Measurements from ENCODE around the gene PMCH. TPM values are rescaled to one million over a fixed set of nuclear protein-coding genes. Genes with fewer than 3 reads are reported as not detected.
"Not testable (repeated sequence)": the region's sequence is repeated elsewhere in the genome, so short reads cannot be mapped to it uniquely, and the experiment has no call there.

Gene PMCH, protein sequence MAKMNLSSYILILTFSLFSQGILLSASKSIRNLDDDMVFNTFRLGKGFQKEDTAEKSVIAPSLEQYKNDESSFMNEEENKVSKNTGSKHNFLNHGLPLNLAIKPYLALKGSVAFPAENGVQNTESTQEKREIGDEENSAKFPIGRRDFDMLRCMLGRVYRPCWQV
- total RNA-seq = not detected
- not detected for polyA plus RNA-seq
- long read RNA-seq, donor 1 = 0 reads
- long read RNA-seq, donor 2 = 0 reads
- long read RNA-seq, donor 3 = 0 reads

DNA sequence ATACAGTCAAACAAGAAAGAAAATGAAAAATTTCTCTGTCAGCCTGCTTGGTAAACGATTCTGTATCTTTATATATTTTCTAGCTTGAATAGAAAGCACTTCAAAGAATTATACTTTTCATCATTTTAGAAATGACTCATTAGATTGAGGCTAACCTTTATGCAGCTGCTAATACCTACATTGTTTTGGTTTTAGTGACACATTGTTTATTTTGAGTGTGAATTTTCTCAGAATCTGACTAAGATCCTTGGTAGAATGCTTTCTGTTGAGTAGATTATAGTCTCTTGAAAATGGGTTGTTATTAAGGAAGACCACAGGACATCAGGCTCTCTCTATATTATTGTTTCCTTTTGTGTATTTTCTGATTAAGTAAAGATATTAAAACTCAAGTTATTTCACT, at the start of gene PMCH:
Gene PMCH, minus strand, starts transcription at position 45 of the 400 bp plus-strand sequence. CDS start 63 bp downstream, outside the sequence.
- intact Hi-C loops (cut with DNase I) = no loop called here
- no peaks in the 10 kb centered on the region for H3K4me1 ChIP-seq
- H3K4me3 ChIP-seq = no peak within 1 kb of the TSS
- DNase-seq (no peak), ATAC-seq (no peak)
- H3K27me3 ChIP-seq = no peaks in the 10 kb centered on the region
- TF ChIP-seq, protein P1, sequence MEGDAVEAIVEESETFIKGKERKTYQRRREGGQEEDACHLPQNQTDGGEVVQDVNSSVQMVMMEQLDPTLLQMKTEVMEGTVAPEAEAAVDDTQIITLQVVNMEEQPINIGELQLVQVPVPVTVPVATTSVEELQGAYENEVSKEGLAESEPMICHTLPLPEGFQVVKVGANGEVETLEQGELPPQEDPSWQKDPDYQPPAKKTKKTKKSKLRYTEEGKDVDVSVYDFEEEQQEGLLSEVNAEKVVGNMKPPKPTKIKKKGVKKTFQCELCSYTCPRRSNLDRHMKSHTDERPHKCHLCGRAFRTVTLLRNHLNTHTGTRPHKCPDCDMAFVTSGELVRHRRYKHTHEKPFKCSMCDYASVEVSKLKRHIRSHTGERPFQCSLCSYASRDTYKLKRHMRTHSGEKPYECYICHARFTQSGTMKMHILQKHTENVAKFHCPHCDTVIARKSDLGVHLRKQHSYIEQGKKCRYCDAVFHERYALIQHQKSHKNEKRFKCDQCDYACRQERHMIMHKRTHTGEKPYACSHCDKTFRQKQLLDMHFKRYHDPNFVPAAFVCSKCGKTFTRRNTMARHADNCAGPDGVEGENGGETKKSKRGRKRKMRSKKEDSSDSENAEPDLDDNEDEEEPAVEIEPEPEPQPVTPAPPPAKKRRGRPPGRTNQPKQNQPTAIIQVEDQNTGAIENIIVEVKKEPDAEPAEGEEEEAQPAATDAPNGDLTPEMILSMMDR (IDR thresholded peaks at IDR 0.05) = no peak
- no peaks in the 10 kb centered on the region for H3K9me3 ChIP-seq
- 83 to 91% methylated on average over 1 of the region's 1 CpG for WGBS, 2 donors
- H3K27ac ChIP-seq = no peak within 1 kb of the TSS
- no peaks in the 10 kb centered on the region for H3K36me3 ChIP-seq

- H3K4me3 ChIP-seq; intact Hi-C loops (cut with DNase I); ATAC-seq; DNase-seq; H3K4me1 ChIP-seq; H3K36me3 ChIP-seq; H3K27ac ChIP-seq; H3K27me3 ChIP-seq: not testable (repeated sequence)
- WGBS, 2 donors = 93 to 98% methylated on average over 2 of the region's 2 CpGs
- peaks cover 0 to 35% (median 4%) of the 10 kb centered on the region in 11 donors for H3K9me3 ChIP-seq
Observed at GRCh38 chr12:102240859-102241258, 43.2 kb upstream of the PMCH start.

GRCh38 chr12:102234599-102234998, 37.0 kb upstream of the PMCH start:
- Histone ChIP-seq H3K27me3 (no peaks in the 10 kb centered on the region), H3K27ac (no peak overlapping the region), H3K9me3 (peaks cover 0 to 3% (median 0%) of the 10 kb centered on the region in 11 donors), H3K36me3 (no peaks in the 10 kb centered on the region), H3K4me3 (no peak overlapping the region), H3K4me1 (no peaks in the 10 kb centered on the region)
- ATAC-seq (no peak), DNase-seq (no peak)
- intact Hi-C loops (cut with DNase I) = no loop called here
- WGBS, 2 donors = 70 to 78% methylated on average over 2 of the region's 2 CpGs
- TF ChIP-seq, protein P1 (IDR thresholded peaks at IDR 0.05) = no peak

DNA sequence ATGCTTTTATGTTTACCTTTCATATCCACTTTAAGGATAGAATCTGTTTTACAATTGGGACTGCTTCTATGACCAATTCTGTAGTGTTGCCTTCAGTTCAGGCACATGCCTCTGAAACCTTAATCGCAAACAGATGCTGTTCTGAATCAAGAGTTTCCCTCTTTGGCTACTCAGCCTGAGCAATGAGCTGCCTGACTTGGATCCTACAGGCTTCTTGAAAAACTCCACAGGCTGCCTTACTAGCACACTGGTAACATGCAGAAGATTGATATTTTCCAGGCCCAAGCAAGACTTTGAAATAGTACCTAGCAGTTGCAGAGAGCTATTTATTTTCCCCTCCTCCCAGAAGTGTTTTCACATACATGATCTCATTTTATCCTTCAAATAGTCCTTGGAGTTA, 34.8 kb upstream of the PMCH start:
- ATAC-seq (peak in 4 of 8 donors; percentile 48 to 87 (median 66)), DNase-seq (peak in 1 of 2 donors; percentile 5)
- no peaks in the 10 kb centered on the region for H3K4me1 ChIP-seq
- 64 to 66% methylated on average over 1 of the region's 1 CpG for WGBS, 2 donors
- no peak overlapping the region for H3K4me3 ChIP-seq
- H3K27ac ChIP-seq = no peak overlapping the region
- H3K9me3 ChIP-seq = no peaks in the 10 kb centered on the region
- TF ChIP-seq, protein P1 (IDR thresholded peaks at IDR 0.05) = no peak
- H3K27me3 ChIP-seq = no peaks in the 10 kb centered on the region
- no peaks in the 10 kb centered on the region for H3K36me3 ChIP-seq
- intact Hi-C loops (cut with DNase I) = no loop called here

DNA sequence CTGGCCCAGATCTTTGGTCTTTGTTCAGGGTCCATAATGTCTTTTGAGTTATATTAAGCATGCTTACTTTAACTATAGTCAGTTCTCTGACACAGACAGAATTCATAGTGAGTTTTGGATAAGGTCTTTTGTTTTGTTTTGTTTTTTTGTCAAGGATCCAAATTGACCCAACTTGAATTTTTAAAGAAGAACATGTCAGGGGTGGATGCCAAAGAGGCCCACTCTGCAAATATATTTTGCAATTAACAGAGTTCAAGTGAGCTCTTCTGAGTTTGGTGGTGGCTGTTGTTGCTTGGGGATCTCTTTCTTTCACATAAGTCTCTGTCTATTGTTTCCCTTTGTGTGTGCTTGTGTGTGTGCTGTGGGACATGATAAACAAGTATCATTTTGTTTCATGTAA, 34.4 kb upstream of the PMCH start:
- TF ChIP-seq, protein P1 (IDR thresholded peaks at IDR 0.05) = no peak
- ATAC-seq = no peak

More for the DNA sequence above, 34.4 kb upstream of the PMCH start:
- no peak for DNase-seq
- Histone ChIP-seq H3K27ac (no peak overlapping the region), H3K27me3 (no peaks in the 10 kb centered on the region), H3K4me1 (no peaks in the 10 kb centered on the region), H3K36me3 (no peaks in the 10 kb centered on the region), H3K4me3 (no peak overlapping the region), H3K9me3 (no peaks in the 10 kb centered on the region)
- intact Hi-C loops (cut with DNase I) = no loop called here
